UCSD-AML1 (cell line): Measurements from ENCODE around the gene PTPRT.

ENCODE experiments used
- DNase-seq: peaks from one replicate; lab custom pipeline; 2025; ENCODE audit not compliant: unreplicated experiment; lab: John Stamatoyannopoulos, UW

Gene PTPRT

GRCh38 chr20:42493001-42493400 is 696.7 kb downstream of the PTPRT start:
- DNase-seq: no peak

GRCh38 chr20:42492290-42492689 is 697.4 kb downstream of the PTPRT start:
- no peak for DNase-seq

- no peak for DNase-seq
These were observed 704.1 kb downstream of the PTPRT start for GRCh38 chr20:42485556-42485955.

GRCh38 chr20:42484790-42485375 is 704.8 kb downstream of the PTPRT start:
- no peak for DNase-seq

GRCh38 chr20:42484335-42484734 is 705.4 kb downstream of the PTPRT start:
- no peak for DNase-seq

GRCh38 chr20:42483730-42484303 is 705.9 kb downstream of the PTPRT start:
- DNase-seq: no peak

- DNase-seq: no peak
These were observed 706.9 kb downstream of the PTPRT start for GRCh38 chr20:42482808-42483207.

GRCh38 chr20:42475773-42476172 is 713.9 kb downstream of the PTPRT start:
- no peak for DNase-seq

- no peak for DNase-seq
These were observed 715.1 kb downstream of the PTPRT start for GRCh38 chr20:42474646-42475045.

GRCh38 chr20:42472198-42472597 is 717.5 kb downstream of the PTPRT start:
- DNase-seq: no peak

- no peak for DNase-seq
These were observed 727.6 kb downstream of the PTPRT start for GRCh38 chr20:42461965-42462593.

- DNase-seq: no peak
These were observed 728.4 kb downstream of the PTPRT start for GRCh38 chr20:42461291-42461690.

GRCh38 chr20:42447270-42447669 is 742.4 kb downstream of the PTPRT start:
- DNase-seq: no peak

GRCh38 chr20:42444799-42445198 is 744.9 kb downstream of the PTPRT start:
- no peak for DNase-seq

GRCh38 chr20:42443200-42443599 is 746.5 kb downstream of the PTPRT start:
- no peak for DNase-seq

GRCh38 chr20:42442716-42443115 is 747.0 kb downstream of the PTPRT start:
- no peak for DNase-seq

GRCh38 chr20:42441864-42442331 is 747.8 kb downstream of the PTPRT start:
- no peak for DNase-seq

- DNase-seq: no peak
These were observed 748.4 kb downstream of the PTPRT start for GRCh38 chr20:42441196-42441863.

- DNase-seq: no peak
These were observed 754.5 kb downstream of the PTPRT start for GRCh38 chr20:42435230-42435629.

GRCh38 chr20:42432496-42433334 is 757.0 kb downstream of the PTPRT start:
- no peak for DNase-seq

- DNase-seq: no peak
These were observed 759.1 kb downstream of the PTPRT start for GRCh38 chr20:42430598-42430997.
